GM12873 (cell line): ENCODE data around the gene DPYSL4.

ENCODE experiments used
- TF ChIP-seq, protein P1 (sequence below): IDR thresholded peaks from 2 replicates; pipeline ENCODE4 v1.5.1; 2012; ENCODE audit warnings: low read depth, mild to moderate bottlenecking, moderate library complexity, low read length, control low read depth; ENCODE audit not compliant: insufficient read depth; ENCODE audit errors: missing control alignments

DPYSL4 gene

DNA sequence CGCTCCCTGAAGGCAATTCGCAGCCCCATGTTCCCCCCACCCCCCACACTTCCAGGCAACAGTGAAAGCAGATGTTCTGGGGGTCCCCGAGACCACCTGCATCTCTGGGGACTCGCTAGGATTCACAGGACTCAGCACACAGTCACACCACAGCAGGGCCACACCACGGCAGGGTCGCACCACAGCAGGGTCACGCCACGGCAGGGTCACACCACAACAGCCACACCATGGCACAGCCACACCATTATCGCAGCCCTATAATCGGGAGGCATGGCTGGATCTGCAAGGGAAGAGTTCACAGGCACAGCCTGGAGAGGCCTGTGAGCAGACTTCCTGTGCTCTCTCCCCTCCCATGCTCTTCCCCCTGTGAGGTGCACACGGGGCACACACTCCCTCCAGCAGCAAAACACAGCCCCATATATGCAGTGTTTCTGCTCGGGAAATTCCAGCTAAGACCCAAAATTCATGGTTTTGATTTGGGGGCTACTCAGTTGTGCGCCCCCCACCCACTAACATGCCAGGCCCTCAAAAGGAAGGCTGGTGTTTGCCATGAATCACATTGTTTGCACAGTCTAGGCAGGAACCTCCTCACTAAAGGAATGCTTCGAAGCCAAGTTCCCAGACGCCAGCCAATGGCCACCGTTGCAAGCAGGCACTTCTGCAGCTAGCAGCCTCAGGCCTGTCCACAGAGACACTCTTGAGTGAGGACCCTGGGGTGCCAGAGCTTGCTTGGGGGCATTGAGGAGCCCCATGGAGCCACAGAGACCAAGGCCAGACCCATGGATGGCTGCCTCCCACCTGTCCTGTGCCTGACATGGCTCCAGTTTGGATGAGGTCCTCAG, 7.0 kb upstream of the DPYSL4 start:
- TF ChIP-seq, protein P1, sequence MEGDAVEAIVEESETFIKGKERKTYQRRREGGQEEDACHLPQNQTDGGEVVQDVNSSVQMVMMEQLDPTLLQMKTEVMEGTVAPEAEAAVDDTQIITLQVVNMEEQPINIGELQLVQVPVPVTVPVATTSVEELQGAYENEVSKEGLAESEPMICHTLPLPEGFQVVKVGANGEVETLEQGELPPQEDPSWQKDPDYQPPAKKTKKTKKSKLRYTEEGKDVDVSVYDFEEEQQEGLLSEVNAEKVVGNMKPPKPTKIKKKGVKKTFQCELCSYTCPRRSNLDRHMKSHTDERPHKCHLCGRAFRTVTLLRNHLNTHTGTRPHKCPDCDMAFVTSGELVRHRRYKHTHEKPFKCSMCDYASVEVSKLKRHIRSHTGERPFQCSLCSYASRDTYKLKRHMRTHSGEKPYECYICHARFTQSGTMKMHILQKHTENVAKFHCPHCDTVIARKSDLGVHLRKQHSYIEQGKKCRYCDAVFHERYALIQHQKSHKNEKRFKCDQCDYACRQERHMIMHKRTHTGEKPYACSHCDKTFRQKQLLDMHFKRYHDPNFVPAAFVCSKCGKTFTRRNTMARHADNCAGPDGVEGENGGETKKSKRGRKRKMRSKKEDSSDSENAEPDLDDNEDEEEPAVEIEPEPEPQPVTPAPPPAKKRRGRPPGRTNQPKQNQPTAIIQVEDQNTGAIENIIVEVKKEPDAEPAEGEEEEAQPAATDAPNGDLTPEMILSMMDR = no peak

DNA sequence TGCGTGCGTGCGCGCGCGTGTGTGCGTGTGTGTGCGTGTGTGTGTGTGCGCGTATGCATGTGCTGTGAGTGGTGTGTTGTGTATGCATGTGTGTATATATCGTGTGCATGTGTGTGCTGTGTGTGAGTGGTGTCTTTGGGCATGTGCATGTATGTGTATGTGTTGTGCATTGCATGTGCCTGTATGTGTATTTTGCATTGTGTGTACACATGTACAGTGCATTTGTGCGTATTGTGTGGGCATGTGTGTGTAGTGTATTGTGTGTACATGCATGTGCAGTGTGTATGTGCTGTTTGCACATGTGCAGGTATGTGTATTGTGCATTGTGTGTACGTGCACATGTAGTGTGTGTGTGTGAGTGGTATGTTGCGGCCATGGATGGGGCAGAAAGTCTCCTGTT, 6.0 kb upstream of the DPYSL4 start:
- TF ChIP-seq, protein P1 = no peak

DNA sequence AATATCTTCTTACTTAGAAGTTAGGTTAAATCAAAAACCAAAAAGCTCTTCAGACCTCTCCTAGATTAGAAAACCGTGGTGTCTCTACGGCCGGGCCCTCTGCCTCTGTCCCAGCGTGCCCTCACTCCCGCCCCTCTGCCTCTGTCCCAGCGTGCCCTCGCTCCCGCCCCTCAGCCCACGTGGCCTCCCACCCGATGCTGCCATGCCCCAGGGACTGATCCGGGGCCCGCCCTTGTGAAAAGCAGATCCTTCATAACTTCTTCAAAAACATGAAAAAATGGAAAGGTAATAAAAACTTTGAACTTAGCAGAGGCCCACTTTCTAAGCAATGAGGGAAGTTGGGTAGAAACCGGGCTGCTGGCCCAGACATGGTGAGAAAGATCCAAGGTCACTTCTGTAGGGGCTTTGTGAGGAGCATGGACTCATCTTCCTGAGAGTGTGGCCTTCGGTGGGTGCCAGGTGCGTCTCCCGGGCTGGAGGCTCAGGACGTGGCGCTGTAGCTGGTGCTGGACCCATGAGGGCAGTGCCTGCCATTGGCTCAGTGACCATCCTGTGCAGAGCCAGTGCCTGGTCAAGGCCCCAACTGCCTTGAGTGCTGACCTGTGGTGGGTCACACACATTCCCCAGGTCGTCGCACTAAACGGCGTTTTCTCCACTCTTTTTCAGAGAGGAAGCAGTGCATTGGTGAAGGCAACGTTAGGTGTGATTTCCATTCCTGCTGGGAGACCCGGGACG, 4.9 kb upstream of the DPYSL4 start:
- TF ChIP-seq, protein P1 = no peak

DNA sequence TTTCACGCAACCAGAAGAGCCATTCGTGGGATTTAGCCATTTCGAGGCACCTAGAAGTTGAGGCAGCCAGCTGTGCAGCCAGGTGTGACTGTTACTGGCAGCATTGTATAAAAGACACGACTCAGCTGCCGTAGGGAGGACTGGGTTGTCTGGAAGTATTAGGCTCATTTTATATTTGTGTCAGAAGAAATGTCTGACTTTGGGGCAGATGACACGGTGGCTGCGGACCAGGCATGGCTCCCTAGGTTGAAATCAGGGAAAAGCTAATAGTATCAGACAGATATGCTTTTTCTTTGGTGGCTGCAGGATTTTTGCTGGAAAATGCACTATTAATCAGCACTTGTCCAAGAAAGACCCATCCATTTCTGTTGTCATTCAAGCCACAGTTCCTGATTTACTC, 4.2 kb upstream of the DPYSL4 start:
- TF ChIP-seq, protein P1 = no peak

DNA sequence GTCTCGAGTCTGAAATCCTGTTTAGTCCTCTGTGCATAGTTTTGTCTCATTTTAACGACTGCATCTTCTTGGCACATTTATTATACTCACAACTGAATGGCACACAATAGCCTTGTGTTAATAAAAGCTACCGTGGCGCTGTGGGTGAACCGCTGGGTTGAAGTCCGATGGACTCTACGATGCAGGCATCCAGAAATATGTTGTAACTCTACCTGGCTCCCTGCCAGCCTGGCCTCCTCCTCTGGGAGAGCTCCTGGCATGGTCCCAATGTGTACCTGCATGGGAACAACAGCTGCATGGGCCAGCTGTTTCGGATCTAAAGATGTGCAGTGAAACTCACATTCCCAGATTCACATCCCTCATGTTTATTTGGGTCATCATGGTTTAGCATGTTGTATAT, 3.7 kb upstream of the DPYSL4 start:
- TF ChIP-seq, protein P1 = no peak

DNA sequence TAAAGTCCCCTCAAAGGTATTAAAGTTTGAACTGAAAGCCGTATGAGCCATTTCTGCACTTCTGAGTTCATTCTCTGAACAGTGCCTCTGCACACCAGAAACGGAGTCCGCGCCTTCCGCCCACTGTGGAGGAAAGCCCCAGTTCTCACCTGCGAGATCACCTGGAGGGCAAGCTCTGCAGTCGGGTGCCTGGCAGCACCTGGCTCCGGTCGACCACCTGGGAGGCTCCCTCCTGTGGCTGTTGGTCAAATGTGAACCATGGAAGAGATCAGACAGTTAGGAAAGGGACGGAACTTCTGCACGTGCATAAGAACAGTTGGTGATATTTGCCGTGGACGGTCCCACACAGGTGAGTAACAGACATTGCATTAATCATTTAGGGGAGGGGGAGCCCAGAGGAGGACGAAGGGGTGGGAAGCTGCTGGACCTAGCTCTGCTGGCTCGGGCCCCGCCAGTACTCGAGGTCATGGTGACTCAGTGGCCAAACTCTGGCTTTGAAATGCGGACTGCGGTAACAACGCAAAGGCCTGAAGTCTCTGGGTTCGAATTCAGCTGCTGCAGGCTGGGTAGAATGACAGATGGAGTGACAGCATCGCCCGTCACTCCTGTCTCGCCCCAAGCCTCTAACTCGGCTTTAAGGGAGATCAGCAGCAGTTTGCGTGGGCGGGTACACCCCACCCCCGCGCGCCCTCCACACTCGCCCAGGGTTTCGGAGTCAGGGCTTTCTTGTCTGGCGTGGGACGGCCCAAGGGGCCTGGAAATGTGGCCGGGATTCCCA, 1.7 kb upstream of the DPYSL4 start:
- TF ChIP-seq, protein P1 = no peak
